IPS-18c (cell line): Measurements from ENCODE around the gene TKTL1.

Experiments used
- H3K4me3 ChIP-seq: 2 replicates; pipeline ENCODE4 v1.7.0; 2013; ENCODE audit warnings: low read depth, mild to moderate bottlenecking, low read length, moderate library complexity; ENCODE audit not compliant: insufficient read depth
- H3K9me3 ChIP-seq: one replicate; pipeline ENCODE4 v1.6.1; 2013; ENCODE audit warnings: mild to moderate bottlenecking, low read length, moderate library complexity; ENCODE audit not compliant: control insufficient read depth, insufficient read depth

TKTL1 gene

GRCh38 chrX:154366666-154367055 lies 71.1 kb downstream of the TKTL1 start:
- H3K9me3 ChIP-seq = peaks cover 27% of the 10 kb centered on the region
- H3K4me3 ChIP-seq = no peak overlapping the region

GRCh38 chrX:154367474-154368308 lies 72.1 kb downstream of the TKTL1 start:
- Histone ChIP-seq H3K9me3 (peaks cover 26% of the 10 kb centered on the region), H3K4me3 (0 out of 2 replicates have a peak overlapping the region, but pooled peaks have one; percentile 15)

- Histone ChIP-seq H3K4me3 (peak overlapping the region; percentile 55), H3K9me3 (peaks cover 31% of the 10 kb centered on the region)
Measured at GRCh38 chrX:154368630-154369448, 73.2 kb downstream of the TKTL1 start.

GRCh38 chrX:154369449-154370299 lies 74.1 kb downstream of the TKTL1 start:
- Histone ChIP-seq H3K9me3 (peaks cover 26% of the 10 kb centered on the region), H3K4me3 (peak overlapping the region; percentile 76)

GRCh38 chrX:154370300-154371016 lies 74.9 kb downstream of the TKTL1 start:
- H3K9me3 ChIP-seq = peaks cover 26% of the 10 kb centered on the region
- peak overlapping the region; percentile 76 for H3K4me3 ChIP-seq

- H3K9me3 ChIP-seq = peaks cover 26% of the 10 kb centered on the region
- H3K4me3 ChIP-seq = peak overlapping the region; percentile 76
Measured at GRCh38 chrX:154371017-154371788, 75.6 kb downstream of the TKTL1 start.

GRCh38 chrX:154371789-154372300 lies 76.2 kb downstream of the TKTL1 start:
- peak overlapping the region; percentile 44 for H3K4me3 ChIP-seq
- peaks cover 26% of the 10 kb centered on the region for H3K9me3 ChIP-seq

GRCh38 chrX:154372612-154373022 lies 77.0 kb downstream of the TKTL1 start:
- Histone ChIP-seq H3K9me3 (peaks cover 23% of the 10 kb centered on the region), H3K4me3 (no peak overlapping the region)

GRCh38 chrX:154373340-154374306 lies 78.0 kb downstream of the TKTL1 start:
- peaks cover 27% of the 10 kb centered on the region for H3K9me3 ChIP-seq
- peak overlapping the region; percentile 28; the same call in 1 of the 2 replicates for H3K4me3 ChIP-seq

GRCh38 chrX:154374313-154375155 lies 78.9 kb downstream of the TKTL1 start, which contains the start of gene FLNA:
Gene FLNA, minus strand, starts transcription at chrX:154374634. Its CDS starts 3,389 bp downstream, at chrX:154371245.
- Histone ChIP-seq H3K9me3 (peaks cover 25% of the 10 kb centered on the region), H3K4me3 (peak within 1 kb of the TSS; percentile 28)

GRCh38 chrX:154375156-154375504 lies 79.5 kb downstream of the TKTL1 start:
- peak overlapping the region; percentile 24; the same call in 1 of the 2 replicates for H3K4me3 ChIP-seq

GRCh38 chrX:154376774-154377173 lies 81.2 kb downstream of the TKTL1 start:
- peaks cover 17% of the 10 kb centered on the region for H3K9me3 ChIP-seq
- H3K4me3 ChIP-seq = no peak overlapping the region

More at GRCh38 chrX:154375156-154375504, 79.5 kb downstream of the TKTL1 start:
- peaks cover 21% of the 10 kb centered on the region for H3K9me3 ChIP-seq

- Histone ChIP-seq H3K4me3 (peak overlapping the region; percentile 44), H3K9me3 (peaks cover 13% of the 10 kb centered on the region)
Measured at GRCh38 chrX:154378059-154378798, 82.6 kb downstream of the TKTL1 start.
